HG02759 (cell line): ENCODE measurements around the gene AIP.

Experiments
- ATAC-seq: cut with Tn5 transposase; IDR thresholded peaks from one replicate; pipeline ENCODE4 v1.9.1; 2021; ENCODE audit warnings: mild to moderate bottlenecking, moderate library complexity; ENCODE audit not compliant: unreplicated experiment

AIP gene

GRCh38 chr11:67492801-67493547 lies 10.1 kb downstream of the AIP start:
- no peak for ATAC-seq

GRCh38 chr11:67493548-67494370 lies 10.9 kb downstream of the AIP start:
- ATAC-seq: no peak

- ATAC-seq: no peak
Observed at GRCh38 chr11:67494371-67495233, 11.8 kb downstream of the AIP start.

- ATAC-seq: no peak
Observed at GRCh38 chr11:67495234-67496005, 12.6 kb downstream of the AIP start.

- no peak for ATAC-seq
Observed at GRCh38 chr11:67496113-67496512, 13.3 kb downstream of the AIP start.

GRCh38 chr11:67497656-67498291 lies 14.9 kb downstream of the AIP start:
- no peak for ATAC-seq

- ATAC-seq: no peak
Observed at GRCh38 chr11:67498544-67498972, 15.7 kb downstream of the AIP start.

- ATAC-seq: no peak
Observed at GRCh38 chr11:67499808-67500483, 17.1 kb downstream of the AIP start.

- no peak for ATAC-seq
Observed at GRCh38 chr11:67500484-67500821, 17.6 kb downstream of the AIP start.

GRCh38 chr11:67500831-67501715 lies 18.2 kb downstream of the AIP start:
- ATAC-seq: no peak

- no peak for ATAC-seq
Observed at GRCh38 chr11:67501854-67502253, 19.0 kb downstream of the AIP start.

- ATAC-seq: no peak
Observed at GRCh38 chr11:67502328-67502979, 19.6 kb downstream of the AIP start.

- ATAC-seq: no peak
Observed at GRCh38 chr11:67503119-67504004, 20.5 kb downstream of the AIP start.

GRCh38 chr11:67504005-67504949 lies 21.5 kb downstream of the AIP start:
- no peak for ATAC-seq

- peak; percentile 19 for ATAC-seq
Observed at GRCh38 chr11:67504950-67505581, 22.2 kb downstream of the AIP start, which contains the start of gene PITPNM1. PITPNM1 (minus strand) TSS chr11:67505363; CDS start chr11:67504180, 1,183 bp downstream.
